Measurements from ENCODE around the gene LMF1.

GRCh38 chr16:971981-972315, 1.2 kb upstream of the LMF1 start:
- TF ChIP-seq, protein P1, sequence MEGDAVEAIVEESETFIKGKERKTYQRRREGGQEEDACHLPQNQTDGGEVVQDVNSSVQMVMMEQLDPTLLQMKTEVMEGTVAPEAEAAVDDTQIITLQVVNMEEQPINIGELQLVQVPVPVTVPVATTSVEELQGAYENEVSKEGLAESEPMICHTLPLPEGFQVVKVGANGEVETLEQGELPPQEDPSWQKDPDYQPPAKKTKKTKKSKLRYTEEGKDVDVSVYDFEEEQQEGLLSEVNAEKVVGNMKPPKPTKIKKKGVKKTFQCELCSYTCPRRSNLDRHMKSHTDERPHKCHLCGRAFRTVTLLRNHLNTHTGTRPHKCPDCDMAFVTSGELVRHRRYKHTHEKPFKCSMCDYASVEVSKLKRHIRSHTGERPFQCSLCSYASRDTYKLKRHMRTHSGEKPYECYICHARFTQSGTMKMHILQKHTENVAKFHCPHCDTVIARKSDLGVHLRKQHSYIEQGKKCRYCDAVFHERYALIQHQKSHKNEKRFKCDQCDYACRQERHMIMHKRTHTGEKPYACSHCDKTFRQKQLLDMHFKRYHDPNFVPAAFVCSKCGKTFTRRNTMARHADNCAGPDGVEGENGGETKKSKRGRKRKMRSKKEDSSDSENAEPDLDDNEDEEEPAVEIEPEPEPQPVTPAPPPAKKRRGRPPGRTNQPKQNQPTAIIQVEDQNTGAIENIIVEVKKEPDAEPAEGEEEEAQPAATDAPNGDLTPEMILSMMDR (IDR thresholded peaks at IDR 0.05) = no peak
- no peak for TF ChIP-seq POLR2A (IDR thresholded peaks at IDR 0.05)

Data from vagina (tissue), 2 donors.